GM19328 (cell line): Measurements from ENCODE around the gene MYOD1.

ENCODE experiments used
- ATAC-seq: cut with Tn5 transposase; IDR thresholded peaks from one replicate; pipeline ENCODE4 v1.9.1; 2021; ENCODE audit warnings: mild to moderate bottlenecking, moderate library complexity; ENCODE audit not compliant: unreplicated experiment

Gene MYOD1

GRCh38 chr11:17748761-17749721, 29.7 kb downstream of the MYOD1 start:
- no peak for ATAC-seq

GRCh38 chr11:17750013-17750800, 30.8 kb downstream of the MYOD1 start:
- no peak for ATAC-seq

GRCh38 chr11:17750801-17751165, 31.4 kb downstream of the MYOD1 start:
- ATAC-seq, result no peak

GRCh38 chr11:17751558-17751957, 32.2 kb downstream of the MYOD1 start:
- no peak for ATAC-seq

GRCh38 chr11:17752144-17752543, 32.8 kb downstream of the MYOD1 start:
- no peak for ATAC-seq

GRCh38 chr11:17753153-17753552, 33.8 kb downstream of the MYOD1 start:
- ATAC-seq, result no peak

- no peak for ATAC-seq
These were observed 34.3 kb downstream of the MYOD1 start for GRCh38 chr11:17753641-17754040.

GRCh38 chr11:17755891-17756290, 36.5 kb downstream of the MYOD1 start:
- ATAC-seq, result no peak

- peak; percentile 67 for ATAC-seq
These were observed 41.0 kb downstream of the MYOD1 start for GRCh38 chr11:17760102-17761029.

GRCh38 chr11:17762309-17762974, 43.1 kb downstream of the MYOD1 start:
- ATAC-seq, result no peak

- ATAC-seq, result no peak
These were observed 43.9 kb downstream of the MYOD1 start for GRCh38 chr11:17763244-17763643.

- ATAC-seq, result no peak
These were observed 44.3 kb downstream of the MYOD1 start for GRCh38 chr11:17763703-17764102.

- no peak for ATAC-seq
These were observed 45.3 kb downstream of the MYOD1 start for GRCh38 chr11:17764446-17765218.

GRCh38 chr11:17765356-17766072, 46.1 kb downstream of the MYOD1 start:
- no peak for ATAC-seq

GRCh38 chr11:17766073-17766359, 46.6 kb downstream of the MYOD1 start:
- no peak for ATAC-seq

- ATAC-seq, result no peak
These were observed 47.2 kb downstream of the MYOD1 start for GRCh38 chr11:17766590-17766989.

- ATAC-seq, result no peak
These were observed 48.0 kb downstream of the MYOD1 start for GRCh38 chr11:17767301-17767885.

- no peak for ATAC-seq
These were observed 48.5 kb downstream of the MYOD1 start for GRCh38 chr11:17767914-17768313.

GRCh38 chr11:17768547-17768946, 49.2 kb downstream of the MYOD1 start:
- ATAC-seq, result no peak
